ENCODE results near the gene SAT2. TPM values are rescaled to one million over a fixed set of nuclear protein-coding genes. Genes with fewer than 3 reads are reported as not detected.

Gene SAT2
- total and polyA plus RNA-seq, 2 of the 13 experiments (the other 11 are each of a cell fraction or from before 2014, with no cell fraction given) = 37.6 to 93.7 TPM

DNA sequence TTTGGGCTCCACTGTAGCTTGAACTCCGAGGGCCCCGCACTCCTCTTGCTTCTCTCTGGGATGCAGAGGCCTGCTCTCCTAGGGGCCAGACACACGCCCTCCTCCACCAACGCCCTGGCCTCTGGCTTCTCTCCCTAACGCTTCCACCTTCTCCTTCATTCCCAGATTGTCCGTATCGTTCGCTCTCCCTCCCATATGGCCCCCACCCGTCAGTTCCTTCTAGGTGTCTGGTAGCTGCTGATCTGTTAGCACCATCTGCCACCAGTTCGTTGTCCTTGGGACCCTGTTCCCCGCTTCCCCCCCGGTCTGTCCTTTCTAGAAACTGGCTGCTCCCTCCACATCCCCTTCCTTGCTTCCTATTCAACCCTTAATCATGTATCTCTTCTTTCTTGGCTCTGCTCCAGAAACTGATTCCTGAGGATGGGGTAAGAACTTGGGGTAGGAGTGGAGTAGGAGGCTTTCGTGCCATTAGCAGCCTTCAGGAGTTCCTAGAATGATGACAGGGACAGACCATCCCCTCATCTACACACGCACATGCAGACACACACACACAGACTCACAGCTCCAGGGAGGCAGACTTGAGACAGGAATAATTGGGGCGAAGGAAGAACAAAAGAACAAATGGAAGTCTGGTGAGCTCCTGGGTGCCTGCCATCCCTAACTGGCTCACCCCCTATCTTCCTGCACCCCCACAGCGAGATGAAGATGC, 27.4 kb upstream of the SAT2 start:
- peaks cover 16% of the 10 kb centered on the region for H3K4me1 ChIP-seq (ENCODE audit: insufficient read depth, low read length)
- H4K20me1 ChIP-seq (ENCODE audit: insufficient read depth, low read length) = no peaks in the 10 kb centered on the region
- H3K36me3 ChIP-seq (replicated peaks in 1 of 2; ENCODE audit: control insufficient read depth in 1 of 2, insufficient read depth in 2 of 2, low read length in 2 of 2) = no peaks in the 10 kb centered on the region
- ATAC-seq = no peak
- peaks cover 5 to 54% of the 10 kb centered on the region in 2 experiments for H3K27me3 ChIP-seq (ENCODE audit: control insufficient read depth in 1 of 2, insufficient read depth in 2 of 2, low read length in 2 of 2)
- DNase-seq (ENCODE audit: low spot score) = no peak
- no TSS peak for BruUV-seq (replicated peaks)
- H3K27ac ChIP-seq (ENCODE audit: extremely low read length, insufficient read depth, low read length) = no peak overlapping the region
- WGBS (ENCODE audit: low lambda C conversion rate) = 32% methylated on average over 16 of the region's 16 CpGs
- ChIA-PET POLR2A (interaction anchor here (1.0 kb wide), 1 partner anchor 28 kb away, joined by 5 read pairs; the partner anchor contains the start of gene SAT2), CTCF (ENCODE audit: low intra/inter-chr PET ratio, low total read pairs) (no interaction called here)
- FAIRE-seq = no peak
- H3K9ac ChIP-seq (ENCODE audit: insufficient read depth, low read depth, low read length) = no peak overlapping the region
- no peak overlapping the region for H3K4me3 ChIP-seq (replicated peaks in 1 of 3; ENCODE audit: insufficient read depth in 1 of 3, low read depth in 2 of 3, low read length in 3 of 3)
- no peaks in the 10 kb centered on the region for H3K9me3 ChIP-seq (ENCODE audit: low read length)
- in situ Hi-C loops (cut with HindIII; ENCODE audit: extremely low pct_ligation_motif_present, low pct_unique_long_range_greater_than_20kb) = no loop called here
- no peak overlapping the region for H2AFZ ChIP-seq (ENCODE audit: low read length)
- no peak overlapping the region for H3K4me2 ChIP-seq (ENCODE audit: low read depth, low read length)
- intact Hi-C loops (cut with micrococcal nuclease; ENCODE audit: unreplicated experiment) = no loop called here
- H3K79me2 ChIP-seq (ENCODE audit: insufficient read depth, low read length) = no peaks in the 10 kb centered on the region
- TF ChIP-seq, protein P1, sequence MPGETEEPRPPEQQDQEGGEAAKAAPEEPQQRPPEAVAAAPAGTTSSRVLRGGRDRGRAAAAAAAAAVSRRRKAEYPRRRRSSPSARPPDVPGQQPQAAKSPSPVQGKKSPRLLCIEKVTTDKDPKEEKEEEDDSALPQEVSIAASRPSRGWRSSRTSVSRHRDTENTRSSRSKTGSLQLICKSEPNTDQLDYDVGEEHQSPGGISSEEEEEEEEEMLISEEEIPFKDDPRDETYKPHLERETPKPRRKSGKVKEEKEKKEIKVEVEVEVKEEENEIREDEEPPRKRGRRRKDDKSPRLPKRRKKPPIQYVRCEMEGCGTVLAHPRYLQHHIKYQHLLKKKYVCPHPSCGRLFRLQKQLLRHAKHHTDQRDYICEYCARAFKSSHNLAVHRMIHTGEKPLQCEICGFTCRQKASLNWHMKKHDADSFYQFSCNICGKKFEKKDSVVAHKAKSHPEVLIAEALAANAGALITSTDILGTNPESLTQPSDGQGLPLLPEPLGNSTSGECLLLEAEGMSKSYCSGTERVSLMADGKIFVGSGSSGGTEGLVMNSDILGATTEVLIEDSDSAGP (CRISPR knock-in tag; IDR thresholded peaks at IDR 0.05; ENCODE audit: borderline replicate concordance) = no peak
- TF ChIP-seq ZNF747 (CRISPR knock-in tag; IDR thresholded peaks at IDR 0.05; ENCODE audit: borderline replicate concordance) = no peak
- no peak for TF ChIP-seq MEIS1 (CRISPR knock-in tag; IDR thresholded peaks at IDR 0.05; ENCODE audit: borderline replicate concordance)
- TF ChIP-seq ERF (CRISPR knock-in tag; IDR thresholded peaks at IDR 0.05) = no peak
- TF ChIP-seq, protein P2, sequence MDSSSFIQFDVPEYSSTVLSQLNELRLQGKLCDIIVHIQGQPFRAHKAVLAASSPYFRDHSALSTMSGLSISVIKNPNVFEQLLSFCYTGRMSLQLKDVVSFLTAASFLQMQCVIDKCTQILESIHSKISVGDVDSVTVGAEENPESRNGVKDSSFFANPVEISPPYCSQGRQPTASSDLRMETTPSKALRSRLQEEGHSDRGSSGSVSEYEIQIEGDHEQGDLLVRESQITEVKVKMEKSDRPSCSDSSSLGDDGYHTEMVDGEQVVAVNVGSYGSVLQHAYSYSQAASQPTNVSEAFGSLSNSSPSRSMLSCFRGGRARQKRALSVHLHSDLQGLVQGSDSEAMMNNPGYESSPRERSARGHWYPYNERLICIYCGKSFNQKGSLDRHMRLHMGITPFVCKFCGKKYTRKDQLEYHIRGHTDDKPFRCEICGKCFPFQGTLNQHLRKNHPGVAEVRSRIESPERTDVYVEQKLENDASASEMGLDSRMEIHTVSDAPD (CRISPR knock-in tag; IDR thresholded peaks at IDR 0.05) = no peak
- no peak for TF ChIP-seq TBL1XR1 (IDR thresholded peaks at IDR 0.05; ENCODE audit: borderline replicate concordance, low read length, partially characterized antibody)
- no peak for TF ChIP-seq ZNF138 (CRISPR knock-in tag; IDR thresholded peaks at IDR 0.05; ENCODE audit: low read depth)
- no peak for TF ChIP-seq ISX (CRISPR knock-in tag; conservative IDR thresholded peaks at IDR 0.05)
- TF ChIP-seq, protein P3, sequence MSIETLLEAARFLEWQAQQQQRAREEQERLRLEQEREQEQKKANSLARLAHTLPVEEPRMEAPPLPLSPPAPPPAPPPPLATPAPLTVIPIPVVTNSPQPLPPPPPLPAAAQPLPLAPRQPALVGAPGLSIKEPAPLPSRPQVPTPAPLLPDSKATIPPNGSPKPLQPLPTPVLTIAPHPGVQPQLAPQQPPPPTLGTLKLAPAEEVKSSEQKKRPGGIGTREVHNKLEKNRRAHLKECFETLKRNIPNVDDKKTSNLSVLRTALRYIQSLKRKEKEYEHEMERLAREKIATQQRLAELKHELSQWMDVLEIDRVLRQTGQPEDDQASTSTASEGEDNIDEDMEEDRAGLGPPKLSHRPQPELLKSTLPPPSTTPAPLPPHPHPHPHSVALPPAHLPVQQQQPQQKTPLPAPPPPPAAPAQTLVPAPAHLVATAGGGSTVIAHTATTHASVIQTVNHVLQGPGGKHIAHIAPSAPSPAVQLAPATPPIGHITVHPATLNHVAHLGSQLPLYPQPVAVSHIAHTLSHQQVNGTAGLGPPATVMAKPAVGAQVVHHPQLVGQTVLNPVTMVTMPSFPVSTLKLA (IDR thresholded peaks at IDR 0.05) = no peak
- no peak for TF ChIP-seq EP300 (IDR thresholded peaks at IDR 0.05; ENCODE audit: low read depth in 2 of 2, low read length in 2 of 2)
- TF ChIP-seq EP300 (CRISPR knock-in tag; IDR thresholded peaks at IDR 0.05; ENCODE audit: borderline replicate concordance) = no peak
- no peak for TF ChIP-seq CC2D1A (CRISPR knock-in tag; IDR thresholded peaks at IDR 0.05)
- TF ChIP-seq, protein P4, sequence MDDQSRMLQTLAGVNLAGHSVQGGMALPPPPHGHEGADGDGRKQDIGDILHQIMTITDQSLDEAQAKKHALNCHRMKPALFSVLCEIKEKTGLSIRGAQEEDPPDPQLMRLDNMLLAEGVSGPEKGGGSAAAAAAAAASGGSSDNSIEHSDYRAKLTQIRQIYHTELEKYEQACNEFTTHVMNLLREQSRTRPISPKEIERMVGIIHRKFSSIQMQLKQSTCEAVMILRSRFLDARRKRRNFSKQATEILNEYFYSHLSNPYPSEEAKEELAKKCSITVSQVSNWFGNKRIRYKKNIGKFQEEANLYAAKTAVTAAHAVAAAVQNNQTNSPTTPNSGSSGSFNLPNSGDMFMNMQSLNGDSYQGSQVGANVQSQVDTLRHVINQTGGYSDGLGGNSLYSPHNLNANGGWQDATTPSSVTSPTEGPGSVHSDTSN (CRISPR knock-in tag; IDR thresholded peaks at IDR 0.05; ENCODE audit: borderline replicate concordance) = no peak
- no peak for TF ChIP-seq ZNF468 (CRISPR knock-in tag; IDR thresholded peaks at IDR 0.05)
- TF ChIP-seq SP5 (CRISPR knock-in tag; IDR thresholded peaks at IDR 0.05; ENCODE audit: borderline replicate concordance, low read depth) = no peak
- TF ChIP-seq, protein P5, sequence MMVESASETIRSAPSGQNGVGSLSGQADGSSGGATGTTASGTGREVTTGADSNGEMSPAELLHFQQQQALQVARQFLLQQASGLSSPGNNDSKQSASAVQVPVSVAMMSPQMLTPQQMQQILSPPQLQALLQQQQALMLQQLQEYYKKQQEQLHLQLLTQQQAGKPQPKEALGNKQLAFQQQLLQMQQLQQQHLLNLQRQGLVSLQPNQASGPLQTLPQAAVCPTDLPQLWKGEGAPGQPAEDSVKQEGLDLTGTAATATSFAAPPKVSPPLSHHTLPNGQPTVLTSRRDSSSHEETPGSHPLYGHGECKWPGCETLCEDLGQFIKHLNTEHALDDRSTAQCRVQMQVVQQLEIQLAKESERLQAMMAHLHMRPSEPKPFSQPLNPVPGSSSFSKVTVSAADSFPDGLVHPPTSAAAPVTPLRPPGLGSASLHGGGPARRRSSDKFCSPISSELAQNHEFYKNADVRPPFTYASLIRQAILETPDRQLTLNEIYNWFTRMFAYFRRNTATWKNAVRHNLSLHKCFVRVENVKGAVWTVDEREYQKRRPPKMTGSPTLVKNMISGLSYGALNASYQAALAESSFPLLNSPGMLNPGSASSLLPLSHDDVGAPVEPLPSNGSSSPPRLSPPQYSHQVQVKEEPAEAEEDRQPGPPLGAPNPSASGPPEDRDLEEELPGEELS (CRISPR knock-in tag; IDR thresholded peaks at IDR 0.05) = no peak

All from HepG2 (cell line).